Measurements from ENCODE around the gene MYADM. TPM values are rescaled to one million over a fixed set of nuclear protein-coding genes. Genes with fewer than 3 reads are reported as not detected.
A peak's percentile ranks its signal among the peaks of the same experiment; 100 is the strongest.

The MYADM gene
- total RNA-seq, 2 experiments from 2014 or later: 64.7 to 69.9 TPM

GRCh38 chr19:53903055-53903680 is 35.5 kb downstream of the MYADM start:
- no peak for ATAC-seq
- Mint-ChIP-seq H3K9me3 (no peaks in the 10 kb centered on the region), H3K27ac (no peak overlapping the region), H3K36me3 (ENCODE audit: low read depth) (peaks cover 2% of the 10 kb centered on the region), H3K27me3 (peaks cover 56% of the 10 kb centered on the region), H3K4me1 (ENCODE audit: low read depth) (peaks cover 9% of the 10 kb centered on the region), H3K4me3 (no peak overlapping the region)
- peak; percentile 39 for DNase-seq
- intact Hi-C loops (cut with micrococcal nuclease): loop anchor here (10.0 kb wide), 1 partner anchor 58 kb away; no protein-coding TSS in a partner anchor
- ChIA-PET POLR2A (interaction anchor here (0.7 kb wide), 1 partner anchor 36 kb away, joined by 3 read pairs; no protein-coding TSS in a partner anchor), CTCF (interaction anchor here (1.7 kb wide), 1 partner anchor 120 kb away, joined by 7 read pairs; no protein-coding TSS in a partner anchor)
- TF ChIP-seq, protein P1, sequence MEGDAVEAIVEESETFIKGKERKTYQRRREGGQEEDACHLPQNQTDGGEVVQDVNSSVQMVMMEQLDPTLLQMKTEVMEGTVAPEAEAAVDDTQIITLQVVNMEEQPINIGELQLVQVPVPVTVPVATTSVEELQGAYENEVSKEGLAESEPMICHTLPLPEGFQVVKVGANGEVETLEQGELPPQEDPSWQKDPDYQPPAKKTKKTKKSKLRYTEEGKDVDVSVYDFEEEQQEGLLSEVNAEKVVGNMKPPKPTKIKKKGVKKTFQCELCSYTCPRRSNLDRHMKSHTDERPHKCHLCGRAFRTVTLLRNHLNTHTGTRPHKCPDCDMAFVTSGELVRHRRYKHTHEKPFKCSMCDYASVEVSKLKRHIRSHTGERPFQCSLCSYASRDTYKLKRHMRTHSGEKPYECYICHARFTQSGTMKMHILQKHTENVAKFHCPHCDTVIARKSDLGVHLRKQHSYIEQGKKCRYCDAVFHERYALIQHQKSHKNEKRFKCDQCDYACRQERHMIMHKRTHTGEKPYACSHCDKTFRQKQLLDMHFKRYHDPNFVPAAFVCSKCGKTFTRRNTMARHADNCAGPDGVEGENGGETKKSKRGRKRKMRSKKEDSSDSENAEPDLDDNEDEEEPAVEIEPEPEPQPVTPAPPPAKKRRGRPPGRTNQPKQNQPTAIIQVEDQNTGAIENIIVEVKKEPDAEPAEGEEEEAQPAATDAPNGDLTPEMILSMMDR (IDR thresholded peaks at IDR 0.05): no peak

DNA sequence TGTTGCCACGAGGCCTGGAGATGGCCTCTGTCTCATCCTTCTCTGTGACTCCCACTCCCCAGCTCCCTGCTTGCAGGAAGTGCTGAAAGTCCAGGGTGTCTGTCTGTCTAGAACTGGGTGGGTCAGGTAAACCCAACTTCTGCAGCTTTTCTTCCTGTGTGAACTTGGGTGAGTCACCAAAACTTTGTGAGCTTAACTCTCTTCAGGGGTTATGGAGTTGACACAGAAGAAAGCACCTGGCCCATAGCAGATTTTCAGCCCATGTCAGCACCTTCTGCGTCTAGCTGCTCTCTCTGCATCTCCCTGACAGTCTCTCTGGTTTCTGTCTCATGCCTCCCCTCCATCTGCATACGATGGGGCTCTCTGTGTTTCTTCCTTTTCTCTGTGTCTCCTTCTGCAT is 37.2 kb downstream of the MYADM start:
- H3K4me3 Mint-ChIP-seq: no peak overlapping the region
- ChIA-PET CTCF (interaction anchor here (1.7 kb wide), 1 partner anchor 119 kb away, joined by 7 read pairs; no protein-coding TSS in a partner anchor), POLR2A (interaction anchor here (0.6 kb wide), 1 partner anchor 51 kb away, joined by 3 read pairs; no protein-coding TSS in a partner anchor)
- no peak for ATAC-seq
- intact Hi-C loops (cut with micrococcal nuclease): loop anchor here (10.0 kb wide), 1 partner anchor 60 kb away; no protein-coding TSS in a partner anchor
- TF ChIP-seq, protein P1 (IDR thresholded peaks at IDR 0.05): no peak
- peaks cover 58% of the 10 kb centered on the region for H3K27me3 Mint-ChIP-seq
- H3K27ac Mint-ChIP-seq: no peak overlapping the region
- peaks cover 14% of the 10 kb centered on the region for H3K4me1 Mint-ChIP-seq (ENCODE audit: low read depth)
- peaks cover 2% of the 10 kb centered on the region for H3K36me3 Mint-ChIP-seq (ENCODE audit: low read depth)
- H3K9me3 Mint-ChIP-seq: no peaks in the 10 kb centered on the region
- DNase-seq: no peak

DNA sequence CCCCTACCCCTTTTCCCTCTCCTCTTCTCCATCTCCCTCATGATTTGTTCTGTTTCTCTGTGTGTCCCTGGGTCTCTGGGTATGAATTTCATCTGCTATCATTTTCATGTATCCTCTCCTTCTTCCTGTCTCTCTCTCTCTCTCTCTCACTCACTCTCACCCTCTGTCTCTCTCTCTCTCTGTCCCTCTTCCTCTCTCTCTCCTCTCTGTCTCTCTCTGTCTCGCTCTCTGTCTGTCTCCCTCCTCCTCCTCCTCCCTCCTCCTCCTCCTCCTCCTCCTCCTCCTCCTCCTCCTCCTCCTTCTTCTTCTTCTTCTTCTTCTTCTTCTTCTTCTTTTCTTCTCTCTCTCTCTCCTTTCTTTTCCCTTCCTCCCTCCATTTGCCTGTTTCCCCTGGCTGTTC is 38.1 kb downstream of the MYADM start:
- intact Hi-C loops (cut with micrococcal nuclease): loop anchor here (10.0 kb wide), 1 partner anchor 61 kb away; no protein-coding TSS in a partner anchor
- ATAC-seq: no peak
- H3K4me3 Mint-ChIP-seq: no peak overlapping the region
- POLR2A ChIA-PET: no interaction called here
- H3K36me3 Mint-ChIP-seq (ENCODE audit: low read depth): peaks cover 2% of the 10 kb centered on the region
- no peaks in the 10 kb centered on the region for H3K9me3 Mint-ChIP-seq
- no peak overlapping the region for H3K27ac Mint-ChIP-seq
- DNase-seq: no peak
- CTCF ChIA-PET: no interaction called here
- TF ChIP-seq, protein P1 (IDR thresholded peaks at IDR 0.05): no peak
- H3K27me3 Mint-ChIP-seq: peaks cover 62% of the 10 kb centered on the region
- H3K4me1 Mint-ChIP-seq (ENCODE audit: low read depth): peaks cover 14% of the 10 kb centered on the region

GRCh38 chr19:53906211-53907192 is 38.8 kb downstream of the MYADM start:
- no peaks in the 10 kb centered on the region for H3K9me3 Mint-ChIP-seq
- peak; percentile 72 for ATAC-seq
- H3K4me1 Mint-ChIP-seq (ENCODE audit: low read depth): peaks cover 14% of the 10 kb centered on the region
- ChIA-PET CTCF (interaction anchor here (0.9 to 1.5 kb wide), 5 partner anchors 8 to 125 kb away, joined by 3 to 5 read pairs (median 3); no protein-coding TSS in a partner anchor), POLR2A (interaction anchor here (1.1 kb wide), 1 partner anchor 24 kb away, joined by 3 read pairs; the partner anchor contains the start of gene PRKCG)
- no peak overlapping the region for H3K4me3 Mint-ChIP-seq
- peaks cover 65% of the 10 kb centered on the region for H3K27me3 Mint-ChIP-seq
- TF ChIP-seq, protein P1 (IDR thresholded peaks at IDR 0.05): peak; percentile 86
- H3K27ac Mint-ChIP-seq: no peak overlapping the region
- DNase-seq: peak; percentile 73
- peaks cover 2% of the 10 kb centered on the region for H3K36me3 Mint-ChIP-seq (ENCODE audit: low read depth)
- intact Hi-C loops (cut with micrococcal nuclease): loop anchor here (10.0 kb wide), 1 partner anchor 62 kb away; no protein-coding TSS in a partner anchor
